ENCODE data around the gene TENM3. TPM values are rescaled to one million over a fixed set of nuclear protein-coding genes. Genes with fewer than 3 reads are reported as not detected.

TENM3 gene
- total RNA-seq, 4 donors from 2014 or later: 5.9 to 61.5 (median 24.6) TPM

DNA sequence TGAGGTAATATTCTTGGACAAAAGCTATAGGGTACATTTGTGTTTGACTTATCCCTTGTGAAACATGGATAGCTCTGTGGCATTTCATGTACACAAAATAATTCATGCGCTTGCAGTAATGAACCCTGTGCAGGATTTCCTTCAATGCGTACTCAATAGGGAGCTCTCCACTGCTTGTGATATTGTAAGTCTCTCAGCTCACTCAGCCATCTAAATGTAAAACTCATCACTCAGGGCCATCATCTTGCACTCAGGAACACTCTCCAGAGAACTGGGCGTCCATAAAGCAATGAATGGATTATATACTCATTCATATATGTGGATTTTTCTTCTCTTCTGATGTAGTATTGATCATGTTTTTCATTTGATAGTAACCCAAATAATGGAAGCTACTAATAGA, 385.9 kb downstream of the TENM3 start:
- TF ChIP-seq POLR2A (IDR thresholded peaks at IDR 0.05): no peak
- TF ChIP-seq, protein P1, sequence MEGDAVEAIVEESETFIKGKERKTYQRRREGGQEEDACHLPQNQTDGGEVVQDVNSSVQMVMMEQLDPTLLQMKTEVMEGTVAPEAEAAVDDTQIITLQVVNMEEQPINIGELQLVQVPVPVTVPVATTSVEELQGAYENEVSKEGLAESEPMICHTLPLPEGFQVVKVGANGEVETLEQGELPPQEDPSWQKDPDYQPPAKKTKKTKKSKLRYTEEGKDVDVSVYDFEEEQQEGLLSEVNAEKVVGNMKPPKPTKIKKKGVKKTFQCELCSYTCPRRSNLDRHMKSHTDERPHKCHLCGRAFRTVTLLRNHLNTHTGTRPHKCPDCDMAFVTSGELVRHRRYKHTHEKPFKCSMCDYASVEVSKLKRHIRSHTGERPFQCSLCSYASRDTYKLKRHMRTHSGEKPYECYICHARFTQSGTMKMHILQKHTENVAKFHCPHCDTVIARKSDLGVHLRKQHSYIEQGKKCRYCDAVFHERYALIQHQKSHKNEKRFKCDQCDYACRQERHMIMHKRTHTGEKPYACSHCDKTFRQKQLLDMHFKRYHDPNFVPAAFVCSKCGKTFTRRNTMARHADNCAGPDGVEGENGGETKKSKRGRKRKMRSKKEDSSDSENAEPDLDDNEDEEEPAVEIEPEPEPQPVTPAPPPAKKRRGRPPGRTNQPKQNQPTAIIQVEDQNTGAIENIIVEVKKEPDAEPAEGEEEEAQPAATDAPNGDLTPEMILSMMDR (IDR thresholded peaks at IDR 0.05): no peak
- Histone ChIP-seq H3K27ac (no peak overlapping the region), H3K27me3 (no peaks in the 10 kb centered on the region), H3K36me3 (no peaks in the 10 kb centered on the region), H3K4me1 (no peaks in the 10 kb centered on the region), H3K9me3 (no peaks in the 10 kb centered on the region), H3K4me3 (no peak overlapping the region)
- intact Hi-C loops (cut with DNase I; ENCODE audit: low total_unique reads): no loop called here
- DNase-seq: no peak

DNA sequence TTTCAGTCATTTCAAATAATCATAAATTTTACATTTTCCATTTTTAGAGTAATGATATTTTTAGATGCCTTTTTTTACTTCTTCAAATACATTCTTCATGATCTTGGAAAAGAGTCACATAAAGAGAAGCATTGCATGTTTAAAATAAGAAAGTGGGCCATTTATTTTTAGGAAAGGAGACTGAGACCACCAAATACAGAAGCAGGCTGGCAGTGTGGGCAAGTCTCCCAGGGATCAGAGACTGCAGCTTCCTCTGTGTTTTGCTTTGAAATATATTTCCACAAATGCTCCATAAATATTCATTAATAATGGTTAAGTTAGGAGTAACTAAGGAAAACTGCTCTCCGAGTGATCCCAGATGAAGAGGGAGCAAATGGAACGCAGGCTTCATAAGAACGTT, 397.3 kb downstream of the TENM3 start:
- no peaks in the 10 kb centered on the region for H3K27me3 ChIP-seq
- no peak for TF ChIP-seq POLR2A (IDR thresholded peaks at IDR 0.05)
- TF ChIP-seq, protein P1 (IDR thresholded peaks at IDR 0.05): no peak
- no peaks in the 10 kb centered on the region for H3K4me1 ChIP-seq
- H3K4me3 ChIP-seq: no peak overlapping the region
- no peak overlapping the region for H3K27ac ChIP-seq
- intact Hi-C loops (cut with DNase I; ENCODE audit: low total_unique reads): no loop called here
- no peaks in the 10 kb centered on the region for H3K36me3 ChIP-seq
- H3K9me3 ChIP-seq: no peaks in the 10 kb centered on the region
- DNase-seq: no peak

DNA sequence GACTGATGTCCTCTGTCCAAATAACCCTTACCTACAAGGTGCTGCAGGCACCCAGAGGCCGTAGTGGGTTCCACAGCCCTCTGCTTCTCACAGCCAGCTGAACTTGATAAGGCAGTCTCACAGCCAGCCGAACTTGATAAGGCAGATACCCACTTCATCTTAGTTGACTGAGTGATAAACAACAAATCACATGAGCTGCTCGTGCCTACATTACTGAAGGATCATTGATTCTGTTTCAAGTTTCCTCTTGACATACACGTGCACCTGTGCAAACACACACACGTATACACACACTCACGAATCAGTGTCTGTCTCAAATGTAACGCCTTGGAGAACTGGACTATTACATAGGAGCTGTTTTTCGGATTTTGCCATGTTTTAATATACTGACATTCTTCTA, 397.7 kb downstream of the TENM3 start:
- intact Hi-C loops (cut with DNase I; ENCODE audit: low total_unique reads): no loop called here
- H3K36me3 ChIP-seq: no peaks in the 10 kb centered on the region
- no peaks in the 10 kb centered on the region for H3K9me3 ChIP-seq
- H3K27ac ChIP-seq: no peak overlapping the region
- H3K27me3 ChIP-seq: no peaks in the 10 kb centered on the region
- no peaks in the 10 kb centered on the region for H3K4me1 ChIP-seq
- no peak overlapping the region for H3K4me3 ChIP-seq
- DNase-seq: no peak
- TF ChIP-seq, protein P1 (IDR thresholded peaks at IDR 0.05): no peak
- no peak for TF ChIP-seq POLR2A (IDR thresholded peaks at IDR 0.05)

DNA sequence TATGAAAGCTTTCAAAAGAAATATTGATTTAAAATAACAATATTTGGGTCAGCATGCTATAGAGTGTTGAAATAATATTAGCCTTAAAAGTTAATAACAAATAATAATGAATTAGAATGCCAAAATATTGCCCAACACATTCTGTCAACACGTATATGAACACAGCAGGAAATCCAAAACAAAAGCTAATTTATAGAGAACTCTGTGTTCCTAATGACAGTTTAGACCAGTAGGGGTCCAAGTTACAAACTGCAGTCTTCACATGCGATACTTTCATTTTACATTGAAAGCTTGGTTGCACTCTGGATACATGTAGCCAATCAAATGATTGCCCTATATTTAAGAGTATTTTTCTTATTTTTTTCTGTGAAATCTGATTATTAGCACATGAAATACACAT, 399.6 kb downstream of the TENM3 start:
- H3K27me3 ChIP-seq: no peaks in the 10 kb centered on the region
- no peak overlapping the region for H3K27ac ChIP-seq
- no peak for TF ChIP-seq POLR2A (IDR thresholded peaks at IDR 0.05)
- TF ChIP-seq, protein P1 (IDR thresholded peaks at IDR 0.05): no peak
- no peaks in the 10 kb centered on the region for H3K9me3 ChIP-seq
- H3K36me3 ChIP-seq: no peaks in the 10 kb centered on the region
- intact Hi-C loops (cut with DNase I; ENCODE audit: low total_unique reads): no loop called here
- no peak overlapping the region for H3K4me3 ChIP-seq
- H3K4me1 ChIP-seq: no peaks in the 10 kb centered on the region
- no peak for DNase-seq

DNA sequence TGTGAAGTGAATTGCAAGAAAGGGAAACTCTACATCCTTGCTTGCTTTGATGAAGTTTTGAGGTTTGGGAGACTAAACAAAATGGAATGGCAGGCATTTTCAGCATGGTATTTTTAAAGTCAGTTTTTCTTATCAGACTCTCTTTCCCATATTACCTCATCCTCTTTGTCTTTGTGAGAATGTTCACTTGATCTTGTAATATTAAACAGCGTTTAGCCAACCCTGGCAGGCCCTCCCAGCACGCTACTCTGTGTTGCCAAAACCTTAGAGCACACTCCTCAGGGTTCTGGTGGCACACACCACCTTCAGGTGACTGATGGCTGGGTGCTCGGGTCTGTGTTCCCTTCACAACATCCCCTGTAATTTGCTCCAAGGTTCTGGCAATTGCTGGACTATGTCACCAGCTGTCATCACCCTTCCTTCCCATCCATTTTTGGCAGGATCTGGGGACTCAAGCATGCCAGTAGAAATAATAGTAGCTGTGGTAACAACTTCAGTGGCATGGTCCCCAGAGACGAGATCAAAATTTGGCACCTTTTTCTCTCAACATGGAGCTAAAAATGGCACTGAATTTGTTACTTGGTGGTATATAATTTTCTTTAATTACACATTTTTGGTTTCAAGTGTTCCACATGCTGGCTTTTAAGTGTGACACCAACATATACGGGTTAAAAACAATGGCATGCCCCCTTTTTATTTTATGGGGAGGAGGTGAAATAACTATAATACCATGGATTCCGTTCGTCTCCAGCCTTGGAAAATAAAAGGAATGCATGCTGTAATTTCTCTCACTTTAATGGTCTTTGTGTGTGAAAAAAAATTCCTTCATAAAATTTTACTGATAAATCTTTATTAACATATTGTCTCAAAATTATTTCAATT, 400.8 kb downstream of the TENM3 start:
- no peak overlapping the region for H3K4me3 ChIP-seq
- H3K27ac ChIP-seq: no peak overlapping the region
- TF ChIP-seq, protein P1 (IDR thresholded peaks at IDR 0.05): no peak
- no peak for TF ChIP-seq POLR2A (IDR thresholded peaks at IDR 0.05)
- no peaks in the 10 kb centered on the region for H3K36me3 ChIP-seq
- no peaks in the 10 kb centered on the region for H3K4me1 ChIP-seq
- H3K27me3 ChIP-seq: no peaks in the 10 kb centered on the region
- intact Hi-C loops (cut with DNase I; ENCODE audit: low total_unique reads): no loop called here
- DNase-seq: no peak
- H3K9me3 ChIP-seq: no peaks in the 10 kb centered on the region

All from uterus (tissue), 4 donors.